SH-SY5Y (cell line): Measurements from ENCODE around the gene ISL1.
A peak's percentile ranks its signal among the peaks of the same experiment; 100 is the strongest.

ENCODE experiments used
- GATA2 ChIP-seq: IDR thresholded peaks from 2 replicates; pipeline ENCODE4 v1.6.1; 2011; ENCODE audit warnings: mild to moderate bottlenecking, low read depth, low read length
- GATA3 ChIP-seq: IDR thresholded peaks from 2 replicates; pipeline ENCODE4 v1.6.1; 2011; ENCODE audit warnings: low read depth, mild to moderate bottlenecking, low read length, moderate library complexity

The ISL1 gene

DNA sequence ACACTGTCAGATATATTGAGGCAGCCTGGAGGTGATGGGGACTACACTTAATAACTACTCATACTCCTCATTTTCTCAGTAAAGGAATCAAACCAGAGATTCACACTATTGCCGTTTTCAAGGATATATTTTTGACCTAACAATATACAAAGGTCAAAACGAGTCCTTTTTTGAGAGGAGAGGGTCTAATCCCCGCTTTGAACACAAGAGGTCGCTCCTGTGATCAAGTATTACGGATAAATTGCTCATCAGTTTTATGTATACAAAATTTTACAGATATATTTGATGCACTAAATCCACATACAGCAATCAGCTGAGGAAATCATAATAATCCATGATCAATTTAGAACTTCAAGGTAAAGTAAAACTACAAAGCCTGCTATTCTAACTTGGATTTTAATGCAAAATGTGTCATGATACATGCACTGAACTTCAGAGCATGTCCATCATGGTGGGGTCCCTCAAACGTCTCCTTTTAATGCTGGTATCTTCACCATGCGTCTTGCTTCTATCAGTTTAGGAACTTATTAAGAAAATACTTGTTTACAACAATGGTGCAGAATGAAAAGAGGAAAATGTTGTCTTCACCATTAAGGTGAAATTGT lies 2.5 kb upstream of the ISL1 start:
- TF ChIP-seq GATA3 (no peak), GATA2 (no peak)

DNA sequence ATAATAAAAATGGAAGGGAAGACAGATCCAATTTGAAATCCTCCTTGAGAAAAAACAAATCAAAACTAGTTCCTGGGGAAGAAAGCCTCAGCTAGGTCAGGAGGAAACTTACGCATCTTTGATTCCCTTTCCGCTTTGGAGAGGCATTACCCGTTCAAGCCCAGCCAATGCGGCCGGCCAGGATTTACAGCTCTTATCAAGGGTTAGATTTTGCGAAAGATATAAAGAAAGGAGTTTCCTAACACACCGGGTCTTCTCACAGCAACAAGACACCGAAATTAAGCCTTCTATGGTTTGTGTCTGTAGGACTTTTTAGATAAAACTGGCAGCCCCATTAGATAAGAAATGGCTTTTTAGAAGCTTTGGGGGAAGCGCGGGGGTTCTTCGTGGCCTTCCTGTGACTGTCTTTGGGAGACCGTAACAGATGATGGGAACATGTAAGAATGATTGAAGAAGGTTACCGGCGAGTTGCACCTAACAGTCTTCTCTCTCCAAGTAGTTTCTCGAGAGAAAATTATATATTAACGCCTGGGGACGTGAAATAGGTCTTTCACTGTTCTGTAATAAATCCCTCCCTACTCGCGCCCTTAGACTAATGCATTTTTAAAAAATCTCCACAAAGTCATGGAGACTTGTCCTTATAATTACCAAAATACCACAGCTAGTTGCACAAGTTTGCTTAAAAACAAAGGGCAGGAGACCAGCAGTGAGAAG lies 1.3 kb upstream of the ISL1 start:
- TF ChIP-seq GATA2 (peak; percentile 92), GATA3 (0 out of 2 replicates have a peak, but pooled peaks have one; percentile 39)

DNA sequence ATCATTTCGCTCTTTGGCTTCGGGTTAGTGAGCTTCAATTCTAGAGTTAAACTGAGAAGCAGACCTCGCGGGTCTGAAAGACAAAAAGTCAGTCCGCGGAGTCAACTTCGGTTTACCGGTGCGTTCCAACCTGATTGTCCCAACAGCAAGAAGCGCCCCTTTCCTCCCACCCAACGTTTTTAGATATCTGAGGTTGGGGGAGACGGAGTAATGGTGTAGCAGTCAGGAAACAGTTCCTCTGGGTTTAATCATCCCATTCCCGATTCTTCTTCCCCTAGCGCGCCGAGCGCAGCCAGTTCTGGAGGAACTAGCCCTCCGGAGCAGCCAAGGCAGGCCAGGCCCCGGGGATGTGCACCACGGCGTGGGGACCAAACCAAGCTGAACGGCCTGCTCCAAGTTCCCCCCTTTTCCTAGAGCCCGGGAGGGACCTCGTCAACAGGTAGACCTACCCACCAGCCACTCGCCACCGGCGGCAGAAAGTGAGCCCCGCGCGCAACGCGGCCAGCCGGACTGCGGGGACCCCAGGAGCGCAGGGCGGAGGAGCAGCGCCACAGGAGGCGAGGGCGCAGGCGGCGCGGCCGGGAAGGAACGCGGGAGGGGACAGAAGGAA lies 622 bp upstream of the ISL1 start:
- TF ChIP-seq GATA2 = no peak
- TF ChIP-seq GATA3 = no peak

DNA sequence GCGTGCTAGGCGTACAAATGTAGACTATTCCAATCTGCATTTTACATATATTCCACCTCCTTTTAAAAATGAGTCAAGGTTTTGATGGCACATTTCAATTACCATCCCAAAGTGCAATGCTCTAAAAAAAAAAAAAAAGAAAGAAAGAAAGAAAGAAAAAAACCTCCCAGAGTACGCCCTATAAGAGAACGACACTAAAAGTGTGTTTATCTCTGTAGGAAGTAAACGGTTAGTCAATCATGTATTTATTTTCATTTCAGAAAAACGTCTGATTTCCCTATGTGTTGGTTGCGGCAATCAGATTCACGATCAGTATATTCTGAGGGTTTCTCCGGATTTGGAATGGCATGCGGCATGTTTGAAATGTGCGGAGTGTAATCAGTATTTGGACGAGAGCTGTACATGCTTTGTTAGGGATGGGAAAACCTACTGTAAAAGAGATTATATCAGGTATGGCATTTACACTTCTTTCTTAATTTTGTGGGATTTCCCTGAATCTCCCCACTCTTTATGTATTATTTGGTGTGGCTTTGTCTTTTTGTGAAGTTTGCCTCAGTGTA lies 1.1 kb downstream of the ISL1 start:
- TF ChIP-seq GATA2 (peak; percentile 31; the same call in 1 of the 2 replicates), GATA3 (no peak)

DNA sequence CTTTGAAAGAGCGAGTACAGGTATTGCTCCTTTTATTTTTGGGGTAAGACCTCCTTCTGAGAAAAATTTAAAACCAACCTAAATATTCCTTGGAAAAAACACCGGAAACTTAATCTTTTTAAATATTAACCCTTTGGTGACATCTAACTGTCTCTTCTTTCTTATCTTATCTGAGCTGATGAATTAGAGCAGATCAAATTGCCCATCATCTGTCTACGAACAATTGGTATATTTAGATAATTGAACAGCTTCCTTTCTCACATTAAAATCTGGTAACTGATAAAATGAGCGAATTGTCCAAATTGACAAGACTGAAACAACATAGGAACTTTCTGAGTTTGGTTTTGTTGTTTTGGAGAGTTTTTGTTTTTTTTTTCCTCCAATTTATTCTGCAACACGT lies 2.0 kb downstream of the ISL1 start:
- TF ChIP-seq GATA2 (no peak; the same call in 1 of the 2 replicates), GATA3 (peak; percentile 45; the same call in 1 of the 2 replicates)

DNA sequence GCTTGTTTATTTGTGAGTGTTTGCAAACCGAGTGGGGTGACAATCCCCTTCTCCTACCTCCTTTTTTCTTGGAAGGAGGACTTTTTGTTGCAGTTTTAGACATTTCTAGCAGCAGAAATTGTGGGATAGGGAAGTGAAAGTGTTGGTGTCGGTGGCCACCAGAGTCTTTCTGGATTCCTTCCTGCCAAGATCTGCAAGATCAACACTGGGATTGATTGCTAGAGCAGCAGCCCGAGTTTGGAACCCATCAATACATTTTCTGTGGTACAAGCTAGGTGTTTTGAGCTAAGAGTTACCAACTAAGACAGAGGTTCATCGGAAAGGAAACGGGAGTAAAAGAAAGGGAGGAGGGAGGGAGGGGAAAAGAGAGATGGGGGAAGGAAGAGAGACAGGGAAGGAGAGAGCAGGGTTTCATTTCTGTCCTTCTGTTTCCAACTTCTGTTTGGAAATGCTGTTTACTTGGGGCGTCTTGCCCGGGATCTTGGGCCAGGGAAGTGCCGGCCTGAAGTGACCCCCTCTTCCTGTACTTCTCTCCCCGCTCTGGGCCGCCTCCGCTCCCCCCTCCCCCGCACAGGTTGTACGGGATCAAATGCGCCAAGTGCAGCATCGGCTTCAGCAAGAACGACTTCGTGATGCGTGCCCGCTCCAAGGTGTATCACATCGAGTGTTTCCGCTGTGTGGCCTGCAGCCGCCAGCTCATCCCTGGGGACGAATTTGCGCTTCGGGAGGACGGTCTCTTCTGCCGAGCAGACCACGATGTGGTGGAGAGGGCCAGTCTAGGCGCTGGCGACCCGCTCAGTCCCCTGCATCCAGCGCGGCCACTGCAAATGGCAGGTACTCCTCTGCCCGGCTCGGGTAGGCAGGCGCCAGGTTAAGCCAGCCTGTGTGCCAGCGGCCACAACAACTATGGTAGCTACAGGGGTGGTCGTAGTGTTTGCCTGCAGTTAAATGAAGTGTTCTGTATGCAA lies 4.0 kb downstream of the ISL1 start:
- TF ChIP-seq GATA2 (no peak), GATA3 (no peak)

DNA sequence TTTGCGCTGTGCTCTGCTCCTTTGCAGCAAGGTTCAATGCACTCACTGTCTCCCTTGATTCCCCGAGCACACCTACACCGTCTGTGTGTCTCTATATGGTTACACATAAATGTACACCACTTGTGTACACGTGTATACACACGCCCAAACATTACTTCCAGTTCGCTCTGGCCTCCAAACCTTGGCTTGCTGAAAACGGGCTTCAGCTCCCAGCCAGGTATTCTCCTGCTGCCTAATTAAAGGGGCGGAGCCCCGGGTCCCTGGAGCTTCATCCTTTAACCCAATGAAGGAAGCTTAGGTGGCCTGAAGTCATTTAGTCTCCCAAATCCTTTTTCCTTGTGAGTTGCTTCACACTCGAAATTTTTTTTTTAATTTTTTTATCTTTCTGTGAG lies 4.6 kb downstream of the ISL1 start:
- TF ChIP-seq GATA3 (no peak), GATA2 (no peak)

DNA sequence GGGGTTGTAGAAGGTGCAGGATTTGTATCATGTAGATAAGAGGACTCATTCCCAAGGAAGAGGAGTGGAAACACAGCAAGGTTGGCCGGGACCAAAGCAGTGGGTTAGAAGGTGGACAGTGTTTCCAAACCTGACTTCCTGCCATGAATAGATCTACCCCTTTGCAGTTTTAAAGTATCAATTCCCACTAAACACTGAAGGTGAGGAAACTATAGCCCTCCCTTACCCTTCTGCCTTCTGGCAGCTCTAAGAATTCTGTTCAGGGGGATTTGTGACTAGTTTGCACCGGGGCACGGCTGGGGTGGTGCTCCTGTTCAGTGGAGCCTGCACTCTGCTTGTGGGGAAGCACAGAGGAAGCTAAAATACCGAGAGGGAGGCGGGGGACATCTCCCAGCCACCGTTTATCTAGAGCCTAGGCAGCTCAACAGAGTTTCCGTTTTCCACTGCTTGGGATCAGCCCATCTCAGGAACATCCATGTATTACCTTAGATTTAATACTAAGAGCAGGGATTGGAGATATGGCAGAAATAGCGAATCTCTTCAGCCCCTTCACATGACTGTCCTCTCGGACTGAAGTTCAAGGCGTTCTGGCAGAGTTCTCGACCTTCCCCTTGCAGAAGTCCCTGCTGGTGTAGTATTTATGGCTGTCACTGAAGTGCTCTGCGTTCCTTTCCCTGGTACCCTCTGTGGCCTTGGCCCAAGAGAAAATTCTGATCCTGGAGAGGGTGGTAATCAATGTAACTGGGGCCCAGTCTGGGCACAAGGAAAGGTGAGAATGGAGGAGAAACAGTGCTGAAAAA lies 5.4 kb downstream of the ISL1 start:
- TF ChIP-seq GATA3 = no peak
- TF ChIP-seq GATA2 = no peak

DNA sequence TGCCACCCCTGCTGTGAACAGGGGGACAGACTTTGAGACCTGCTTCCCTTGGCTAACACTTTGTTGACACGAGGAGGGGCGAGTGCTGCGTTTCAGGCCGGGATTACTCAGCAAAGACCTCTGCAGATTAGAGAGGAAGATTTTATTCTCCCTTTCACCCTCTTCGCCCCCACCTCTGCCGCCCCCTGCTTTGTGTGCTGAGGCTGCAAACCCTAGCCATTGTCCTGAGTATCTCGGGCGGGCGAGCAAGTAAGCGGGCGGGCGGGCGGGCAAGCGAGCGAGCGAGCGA lies 6.0 kb downstream of the ISL1 start:
- no peak for TF ChIP-seq GATA2
- no peak for TF ChIP-seq GATA3

DNA sequence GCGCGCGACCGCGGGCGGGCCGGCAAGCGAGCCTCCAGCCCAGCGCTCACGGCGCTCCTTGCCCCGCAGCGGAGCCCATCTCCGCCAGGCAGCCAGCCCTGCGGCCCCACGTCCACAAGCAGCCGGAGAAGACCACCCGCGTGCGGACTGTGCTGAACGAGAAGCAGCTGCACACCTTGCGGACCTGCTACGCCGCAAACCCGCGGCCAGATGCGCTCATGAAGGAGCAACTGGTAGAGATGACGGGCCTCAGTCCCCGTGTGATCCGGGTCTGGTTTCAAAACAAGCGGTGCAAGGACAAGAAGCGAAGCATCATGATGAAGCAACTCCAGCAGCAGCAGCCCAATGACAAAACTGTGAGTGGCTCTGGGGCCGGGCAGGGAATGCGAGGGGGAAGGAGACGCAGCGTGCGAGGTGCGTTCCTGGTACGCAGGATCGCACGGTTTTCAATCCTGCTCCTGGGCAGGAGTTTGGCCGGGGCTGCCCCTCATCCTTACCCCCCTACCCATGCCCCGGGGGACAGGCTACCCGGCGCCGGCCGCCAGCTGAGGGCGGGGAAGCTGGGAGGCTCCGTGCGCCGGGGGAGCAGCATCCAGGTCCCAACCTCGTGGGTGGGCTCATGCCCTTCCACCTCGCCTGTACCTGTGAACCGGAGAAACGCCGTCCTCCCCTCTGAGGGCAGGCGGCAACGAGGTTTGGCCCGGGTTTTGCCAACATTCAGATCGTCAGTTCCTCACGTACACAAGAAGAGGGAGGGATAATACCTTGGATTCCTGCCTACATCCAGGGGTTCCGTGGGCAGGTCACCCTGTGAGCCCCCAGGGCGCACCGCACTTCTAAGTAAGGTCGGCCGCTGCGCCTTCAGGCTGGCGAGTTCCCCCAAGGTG lies 6.6 kb downstream of the ISL1 start:
- TF ChIP-seq GATA2 = no peak
- TF ChIP-seq GATA3 = no peak

DNA sequence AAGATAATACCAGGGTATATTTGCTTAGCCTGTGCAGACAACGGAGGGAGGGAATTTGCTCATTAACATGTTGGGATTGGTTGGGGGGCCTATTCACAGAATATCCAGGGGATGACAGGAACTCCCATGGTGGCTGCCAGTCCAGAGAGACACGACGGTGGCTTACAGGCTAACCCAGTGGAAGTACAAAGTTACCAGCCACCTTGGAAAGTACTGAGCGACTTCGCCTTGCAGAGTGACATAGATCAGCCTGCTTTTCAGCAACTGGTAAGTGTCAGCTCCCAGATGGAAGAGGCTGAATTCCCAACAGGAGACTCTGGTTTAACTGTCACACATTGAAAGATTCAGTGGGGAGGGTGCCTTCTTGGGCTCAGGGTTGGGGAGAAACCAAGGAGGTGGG lies 7.9 kb downstream of the ISL1 start:
- no peak for TF ChIP-seq GATA2
- no peak for TF ChIP-seq GATA3

DNA sequence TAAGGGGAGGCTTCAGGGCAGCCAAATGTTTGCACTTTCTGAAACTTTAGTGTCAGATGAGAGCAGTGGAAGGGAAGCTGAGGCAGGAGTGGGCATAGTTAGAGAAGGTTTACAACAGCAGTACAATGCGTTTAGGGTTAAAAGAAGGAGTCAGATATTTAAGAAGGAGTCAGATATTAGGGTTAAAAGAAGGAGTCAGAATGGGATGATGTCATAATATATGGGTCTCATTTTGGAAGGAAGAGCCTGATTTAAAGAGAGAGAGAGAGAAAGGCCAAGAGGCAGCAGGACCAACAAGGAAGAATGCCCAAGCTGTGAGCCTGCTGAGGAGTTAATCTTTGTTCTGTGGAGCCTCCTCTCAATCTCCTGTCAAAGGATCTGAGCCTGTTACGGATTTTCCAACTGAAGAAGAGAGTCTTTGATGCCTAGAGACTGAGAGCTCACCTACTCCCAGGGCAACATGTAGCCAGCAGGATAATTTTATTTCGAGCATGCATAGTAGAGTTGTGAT lies 9.5 kb downstream of the ISL1 start:
- TF ChIP-seq GATA2 (no peak), GATA3 (no peak)
